Right lobe of liver (tissue), 4 donors: Measurements from ENCODE around the gene ATF1.

Experiments used
- CTCF ChIP-seq, 4 donors: fragments of 200-600 bp in 3 of 4; fragments of 450-650 bp in 1 of 4; IDR thresholded peaks; one replicate each; pipeline versions ENCODE4 v1.5.1 to v1.8.0; 2016 to 2022; ENCODE audit warnings: antibody characterized with exemption in 4 of 4, mild to moderate bottlenecking in 2 of 4
- POLR2A ChIP-seq: fragments of 450-650 bp; IDR thresholded peaks from one replicate; pipeline ENCODE4 v1.6.1; 2017; ENCODE audit warnings: antibody characterized with exemption, mild to moderate bottlenecking
- donor health status: DM: no; HTN: no; CAD: no.
- donor health status: DM: no; HTN: no; CAD: no.
- donor health status: DM: no; HTN: yes; CAD: no.

- TF ChIP-seq CTCF (IDR thresholded peaks at IDR 0.05) (peak; percentile 29 to 54 (median 44)), POLR2A (no peak)
Observed at GRCh38 chr12:50734409-50735263, 29.3 kb upstream of the ATF1 start.
